Endothelial cell of umbilical vein (primary cell): ENCODE data around the gene PARD3B. TPM values are rescaled to one million over a fixed set of nuclear protein-coding genes. Genes with fewer than 3 reads are reported as not detected.

Source experiments
- BruUV-seq: library from RNA; stranded (reverse); fragments of 400-500 nt; replicated peaks from 2 replicates; lab custom pipeline; 2021; lab: Mats Ljungman, UMichigan
- CTCF ChIA-PET: fragments of 300-600, 350-600 bp; sonication (Branson Sonifier 250); formaldehyde crosslinking; loops from one replicate; lab custom pipeline; 2021; ENCODE audit warnings: antibody characterized with exemption, inconsistent platforms; lab: Charles Lee
- POLR2A ChIA-PET: fragments of 300-600, 350-600 bp; sonication (Branson Sonifier 250); formaldehyde crosslinking; loops from one replicate; lab custom pipeline; 2021; ENCODE audit warnings: antibody characterized with exemption, inconsistent platforms; lab: Charles Lee
- DNase-seq: peaks from one replicate; pipeline ENCODE4 v3.0.0-alpha.2; 2011; ENCODE audit warnings: low read depth, low spot score
- FAIRE-seq: peaks from 2 replicates; lab custom pipeline; 2011; peaks lifted over from hg19 to GRCh38; lab: Jason Lieb, UNC
- H2AFZ ChIP-seq: 2 replicates; pipeline ENCODE4 v1.6.0; 2012; ENCODE audit warnings: low read depth, low read length, control low read depth, inconsistent platforms
- H3K27ac ChIP-seq: 2 replicates; pipeline ENCODE4 v1.5.1; 2011; ENCODE audit warnings: low read depth, mild to moderate bottlenecking, control low read depth, low read length, moderate library complexity; ENCODE audit not compliant: insufficient read depth
- H3K27me3 ChIP-seq, 2 experiments: 2 replicates each; pipeline versions ENCODE4 v1.6.0 to v1.6.1; 2011; ENCODE audit warnings: low read length in 2 of 2, mixed read lengths in 1 of 2; ENCODE audit not compliant: control insufficient read depth in 2 of 2, insufficient read depth in 2 of 2
- H3K36me3 ChIP-seq, 2 experiments: 2 replicates in 1 of 2; 3 replicates in 1 of 2; pipeline ENCODE4 v1.5.1; 2011; ENCODE audit warnings: low read length in 2 of 2, mild to moderate bottlenecking in 1 of 2, moderate library complexity in 1 of 2; ENCODE audit not compliant: control insufficient read depth in 2 of 2, insufficient read depth in 2 of 2; ENCODE audit errors: extremely low read depth in 1 of 2
- H3K4me1 ChIP-seq: 3 replicates; pipeline ENCODE4 v1.5.1; 2011; ENCODE audit warnings: mild to moderate bottlenecking, low read length; ENCODE audit not compliant: control insufficient read depth, insufficient read depth; ENCODE audit errors: extremely low read depth
- H3K4me2 ChIP-seq: 2 replicates; pipeline ENCODE4 v1.6.1; 2011; ENCODE audit warnings: low read length, control low read depth, mixed read lengths; ENCODE audit not compliant: insufficient read depth
- H3K4me3 ChIP-seq, 3 experiments: fragments of 200-600 bp in 1 of 3; sonication (generic), shearing (Covaris generic) in 1 of 3; replicated peaks in 1 of 3; 2 replicates each; pipeline ENCODE4 v1.5.1; 2011 to 2016; ENCODE audit warnings: control low read depth in 3 of 3, low read length in 3 of 3, mild to moderate bottlenecking in 2 of 3, inconsistent platforms in 1 of 3, low read depth in 1 of 3, moderate library complexity in 1 of 3; ENCODE audit not compliant: insufficient read depth in 1 of 3
- H3K79me2 ChIP-seq: 2 replicates; pipeline ENCODE4 v1.6.0; 2012; ENCODE audit warnings: low read length, inconsistent platforms; ENCODE audit not compliant: control insufficient read depth, insufficient read depth
- H3K9ac ChIP-seq: replicated peaks from 2 replicates; pipeline ENCODE3; 2011; ENCODE audit warnings: low read length, control low read depth; ENCODE audit not compliant: insufficient read depth; ENCODE audit errors: extremely low read depth
- H3K9me1 ChIP-seq: replicated peaks from 3 replicates; pipeline ENCODE4 v1.6.0; 2011; ENCODE audit warnings: mild to moderate bottlenecking, low read length; ENCODE audit not compliant: control insufficient read depth, insufficient read depth; ENCODE audit errors: extremely low read depth
- H3K9me3 ChIP-seq: replicated peaks from 2 replicates; pipeline ENCODE4 v1.5.1; 2012; ENCODE audit warnings: low read length, inconsistent platforms; ENCODE audit not compliant: control insufficient read depth, insufficient read depth
- H4K20me1 ChIP-seq: replicated peaks from 2 replicates; pipeline ENCODE3; 2011; ENCODE audit warnings: mild to moderate bottlenecking, low read length; ENCODE audit not compliant: control insufficient read depth, insufficient read depth; ENCODE audit errors: extremely low read depth
- CTCF ChIP-seq, 2 donors: IDR thresholded peaks; 1 replicate in 1 of 2; 2 replicates in 1 of 2; pipeline ENCODE4 v1.5.1; 2011; ENCODE audit warnings: low read length in 2 of 2, mild to moderate bottlenecking in 2 of 2, moderate library complexity in 2 of 2, control low read depth in 1 of 2, inconsistent platforms in 1 of 2, low read depth in 1 of 2; ENCODE audit not compliant: insufficient read depth in 1 of 2; ENCODE audit errors: extremely low read depth in 1 of 2
- FOS ChIP-seq: IDR thresholded peaks from 2 replicates; pipeline ENCODE4 v1.6.1; 2011; ENCODE audit warnings: mild to moderate bottlenecking, low read length, moderate library complexity, borderline replicate concordance; ENCODE audit not compliant: insufficient read depth
- GATA2 ChIP-seq: IDR thresholded peaks from 2 replicates; pipeline ENCODE4 v1.7.0; 2011; ENCODE audit warnings: low read depth, mild to moderate bottlenecking, moderate library complexity, mixed read lengths, low read length; ENCODE audit not compliant: insufficient read length, insufficient read depth
- MAX ChIP-seq: IDR thresholded peaks from 2 replicates; pipeline ENCODE4 v1.6.1; 2011; ENCODE audit not compliant: insufficient read depth, insufficient read length
- POLR2A ChIP-seq: IDR thresholded peaks from 2 replicates; pipeline ENCODE4 v1.6.1; 2012; ENCODE audit warnings: low read depth, mild to moderate bottlenecking, control low read depth, low read length
- POLR2AphosphoS5 ChIP-seq: IDR thresholded peaks from 2 replicates; pipeline ENCODE4 v1.6.1; 2012; ENCODE audit warnings: low read depth, mild to moderate bottlenecking, control low read depth, low read length, moderate library complexity; ENCODE audit not compliant: insufficient read depth
- dilution Hi-C: fragments of 300-500 bp; cut with MboI; formaldehyde crosslinking; loops from one replicate; pipeline ENCODE4 v1.15.0; 2019; ENCODE audit warnings: low sequenced_read_pairs; ENCODE audit not compliant: extremely low pct_ligation_motif_present
- intact Hi-C: fragments of 100-400 bp; cut with micrococcal nuclease; formaldehyde crosslinking; loops from one replicate; pipeline ENCODE4 v1.10.0; 2022
- polyA plus RNA-seq, 4 experiments: library from polyadenylated mRNA; depleted of rRNA in 3 of 4; stranded (reverse) in 3 of 4; unstranded in 1 of 4; fragments of >200 nt; gene quantifications; 2 replicates each; pipeline versions ENCODE4 v1.2.1 to v1.2.3, GENCODE V29; 2011 to 2012; ENCODE audit warnings: missing spikeins in 1 of 4
- total RNA-seq: library from RNA; stranded (reverse); gene quantifications from 2 replicates; pipeline ENCODE4 v1.2.3, GENCODE V29; 2021

PARD3B gene
- total and polyA plus RNA-seq, 2 donors (not counting 3 experiments of a cell fraction or from before 2014, with no cell fraction given): 2.2 to 30.9 TPM

- Histone ChIP-seq H4K20me1 (no peaks in the 10 kb centered on the region), H3K4me2 (no peak overlapping the region), H3K4me1 (no peaks in the 10 kb centered on the region), H3K9me1 (no peaks in the 10 kb centered on the region), H2AFZ (no peak overlapping the region), H3K9me3 (no peaks in the 10 kb centered on the region), H3K27ac (no peak overlapping the region), H3K9ac (no peak overlapping the region), H3K79me2 (no peaks in the 10 kb centered on the region), H3K4me3 (no peak overlapping the region), H3K27me3 (no peaks in the 10 kb centered on the region), H3K36me3 (no peaks in the 10 kb centered on the region)
- no peak for DNase-seq
- intact Hi-C loops: no loop called here
- ChIA-PET CTCF (interaction anchor here (1.1 kb wide), 1 partner anchor 11 kb away, joined by 4 read pairs; no protein-coding TSS in a partner anchor), POLR2A (no interaction called here)
- dilution Hi-C loops: no loop called here
- no TSS peak for BruUV-seq
- no peak for FAIRE-seq
- TF ChIP-seq MAX (no peak), FOS (no peak), POLR2AphosphoS5 (no peak), GATA2 (no peak)
Observed at GRCh38 chr2:205358351-205358815, 813.1 kb downstream of the PARD3B start.

GRCh38 chr2:205361272-205361671 is 816.0 kb downstream of the PARD3B start:
- Histone ChIP-seq H3K4me3 (no peak overlapping the region), H2AFZ (no peak overlapping the region), H3K4me2 (no peak overlapping the region), H3K9ac (no peak overlapping the region), H3K79me2 (no peaks in the 10 kb centered on the region), H4K20me1 (no peaks in the 10 kb centered on the region), H3K9me1 (no peaks in the 10 kb centered on the region), H3K9me3 (no peaks in the 10 kb centered on the region), H3K4me1 (no peaks in the 10 kb centered on the region), H3K27me3 (no peaks in the 10 kb centered on the region), H3K36me3 (no peaks in the 10 kb centered on the region), H3K27ac (no peak overlapping the region)
- CTCF ChIA-PET: no interaction called here
- POLR2A ChIA-PET: no interaction called here
- TF ChIP-seq MAX: no peak
- TF ChIP-seq GATA2: no peak
- TF ChIP-seq POLR2A: no peak
- no peak for TF ChIP-seq CTCF (IDR thresholded peaks at IDR 0.05; ENCODE audit: extremely low read depth in 1 of 2, insufficient read depth in 1 of 2, low read depth in 1 of 2, low read length in 2 of 2)
- TF ChIP-seq FOS: no peak
- dilution Hi-C loops: no loop called here
- BruUV-seq: no TSS peak
- DNase-seq (no peak), FAIRE-seq (no peak)
- intact Hi-C loops: no loop called here
